SK-N-SH treated with all-trans-retinoic acid at 6 μM for 48 hours (cell line): ENCODE results near the gene OVCA2.

Experiments used
- ATAC-seq: fragments of 200-7000 bp; cut with Tn5 transposase; 3 replicates; pipeline ENCODE4 v1.9.1; 2020; ENCODE audit warnings: mild to moderate bottlenecking, moderate library complexity
- ARNTL ChIP-seq: fragments of 450-650 bp; formaldehyde crosslinking; IDR thresholded peaks from 2 replicates; pipeline ENCODE4 v1.5.0; 2020; ENCODE audit warnings: low read depth, mild to moderate bottlenecking, moderate library complexity, borderline replicate concordance
- BACH2 ChIP-seq: fragments of 250-450 bp; sonication (Bioruptor Pico); IDR thresholded peaks from 2 replicates; pipeline ENCODE4 v1.9.0; 2021; ENCODE audit warnings: mild to moderate bottlenecking, borderline replicate concordance
- CSDC2 ChIP-seq: fragments of 250-450 bp; sonication (Bioruptor Pico); IDR thresholded peaks from 2 replicates; pipeline ENCODE4 v1.5.0; 2020; ENCODE audit warnings: mild to moderate bottlenecking, moderate library complexity
- ESRRG ChIP-seq: fragments of 250-450 bp; sonication (Bioruptor Pico); IDR thresholded peaks from 2 replicates; pipeline ENCODE4 v1.6.1; 2021; ENCODE audit warnings: mild to moderate bottlenecking
- GLIS3 ChIP-seq: fragments of 250-450 bp; sonication (Bioruptor Pico); IDR thresholded peaks from 2 replicates; pipeline ENCODE4 v1.5.0; 2020; ENCODE audit warnings: mild to moderate bottlenecking, moderate library complexity
- ISL1 ChIP-seq: fragments of 250-450 bp; sonication (Bioruptor Pico); IDR thresholded peaks from 2 replicates; pipeline ENCODE4 v2.1.2; 2022; ENCODE audit warnings: mild to moderate bottlenecking, moderate library complexity
- OSR1 ChIP-seq: fragments of 250-450 bp; sonication (Bioruptor Pico); IDR thresholded peaks from 2 replicates; pipeline ENCODE4 v1.8.0; 2022; ENCODE audit warnings: moderate library complexity, mild to moderate bottlenecking, inconsistent platforms
- PPARA ChIP-seq: fragments of 250-450 bp; sonication (Bioruptor Pico); IDR thresholded peaks from 2 replicates; pipeline ENCODE4 v1.5.0; 2020; ENCODE audit warnings: mild to moderate bottlenecking, borderline replicate concordance
- RARB ChIP-seq: fragments of 250-450 bp; sonication (Bioruptor Pico); IDR thresholded peaks from 2 replicates; pipeline ENCODE4 v1.8.0; 2021; ENCODE audit warnings: mild to moderate bottlenecking, moderate library complexity
- SNAI2 ChIP-seq: fragments of 250-450 bp; sonication (Bioruptor Pico); IDR thresholded peaks from 2 replicates; pipeline ENCODE4 v1.5.0; 2020; ENCODE audit warnings: mild to moderate bottlenecking, moderate library complexity
- TCF4 ChIP-seq: fragments of 250-450 bp; sonication (Bioruptor Pico); IDR thresholded peaks from 2 replicates; pipeline ENCODE4 v1.8.0; 2021; ENCODE audit warnings: mild to moderate bottlenecking, moderate library complexity, borderline replicate concordance
- TOX ChIP-seq: fragments of 250-450 bp; sonication (Bioruptor Pico); IDR thresholded peaks from 2 replicates; pipeline ENCODE4 v1.8.0; 2021; ENCODE audit warnings: mild to moderate bottlenecking, moderate library complexity, borderline replicate concordance
- ZC3H10 ChIP-seq: fragments of 250-450 bp; sonication (Bioruptor Pico); IDR thresholded peaks from 2 replicates; pipeline ENCODE4 v1.5.1; 2021; ENCODE audit warnings: mild to moderate bottlenecking, moderate library complexity
- ZFP3 ChIP-seq: fragments of 250-450 bp; sonication (Bioruptor Pico); IDR thresholded peaks from 2 replicates; pipeline ENCODE4 v1.5.0; 2020; ENCODE audit warnings: mild to moderate bottlenecking, moderate library complexity
- ZFP30 ChIP-seq: fragments of 450-650 bp; formaldehyde crosslinking; IDR thresholded peaks from 2 replicates; pipeline ENCODE4 v1.5.0; 2022; ENCODE audit warnings: mild to moderate bottlenecking, moderate library complexity
- ZNF565 ChIP-seq: fragments of 450-650 bp; formaldehyde crosslinking; conservative IDR thresholded peaks from 2 replicates; pipeline ENCODE4 v1.5.0; 2020; ENCODE audit warnings: low read depth, mild to moderate bottlenecking, moderate library complexity
- ZNF70 ChIP-seq: fragments of 450-650 bp; formaldehyde crosslinking; IDR thresholded peaks from 2 replicates; pipeline ENCODE4 v1.5.0; 2020; ENCODE audit warnings: mild to moderate bottlenecking, moderate library complexity
- ZNF8 ChIP-seq: fragments of 450-650 bp; formaldehyde crosslinking; IDR thresholded peaks from 2 replicates; pipeline ENCODE4 v1.5.0; 2020; ENCODE audit warnings: mild to moderate bottlenecking, moderate library complexity
- TF ChIP-seq, protein P1 (sequence below): fragments of 250-450 bp; sonication (Bioruptor Pico); IDR thresholded peaks from 2 replicates; pipeline ENCODE4 v1.5.0; 2020; ENCODE audit warnings: mild to moderate bottlenecking, moderate library complexity
- TF ChIP-seq, protein P2 (sequence below): fragments of 250-450 bp; sonication (Bioruptor Pico); IDR thresholded peaks from 2 replicates; pipeline ENCODE4 v1.5.1; 2021; ENCODE audit warnings: mild to moderate bottlenecking, moderate library complexity
- TF ChIP-seq, protein P3 (sequence below): fragments of 250-450 bp; sonication (Bioruptor Pico); IDR thresholded peaks from 2 replicates; pipeline ENCODE4 v1.5.1; 2020; ENCODE audit warnings: low read depth, mild to moderate bottlenecking, moderate library complexity
- TF ChIP-seq, protein P4 (sequence below): fragments of 250-450 bp; sonication (Bioruptor Pico); IDR thresholded peaks from 2 replicates; pipeline ENCODE4 v1.8.0; 2021; ENCODE audit warnings: low read depth, mild to moderate bottlenecking, moderate library complexity, borderline replicate concordance

OVCA2 gene

DNA sequence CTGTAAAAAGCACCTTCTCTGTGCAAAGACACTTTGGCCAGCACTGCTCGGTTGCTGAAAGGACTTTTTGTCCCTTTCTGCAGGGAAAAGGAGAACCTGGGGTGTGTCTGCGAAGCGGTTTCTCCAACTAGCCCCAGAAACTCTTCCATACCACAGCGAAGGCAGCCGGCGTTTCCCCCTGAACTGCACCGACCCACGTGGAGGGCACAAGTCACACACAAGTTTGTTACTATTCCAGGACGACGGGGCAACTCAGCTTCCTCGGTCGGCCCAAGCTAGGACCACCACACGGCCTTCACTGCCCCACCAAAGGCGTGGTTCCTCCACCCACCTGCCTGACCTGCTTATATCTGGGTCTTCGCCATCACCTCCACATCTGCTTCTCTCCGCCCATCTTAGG lies 18.6 kb upstream of the OVCA2 start (continued):
- TF ChIP-seq ZNF70 (CRISPR knock-in tag) (no peak), ZNF8 (CRISPR knock-in tag) (no peak), ZFP30 (CRISPR knock-in tag) (no peak), ESRRG (CRISPR knock-in tag) (no peak)
- TF ChIP-seq, protein P1, sequence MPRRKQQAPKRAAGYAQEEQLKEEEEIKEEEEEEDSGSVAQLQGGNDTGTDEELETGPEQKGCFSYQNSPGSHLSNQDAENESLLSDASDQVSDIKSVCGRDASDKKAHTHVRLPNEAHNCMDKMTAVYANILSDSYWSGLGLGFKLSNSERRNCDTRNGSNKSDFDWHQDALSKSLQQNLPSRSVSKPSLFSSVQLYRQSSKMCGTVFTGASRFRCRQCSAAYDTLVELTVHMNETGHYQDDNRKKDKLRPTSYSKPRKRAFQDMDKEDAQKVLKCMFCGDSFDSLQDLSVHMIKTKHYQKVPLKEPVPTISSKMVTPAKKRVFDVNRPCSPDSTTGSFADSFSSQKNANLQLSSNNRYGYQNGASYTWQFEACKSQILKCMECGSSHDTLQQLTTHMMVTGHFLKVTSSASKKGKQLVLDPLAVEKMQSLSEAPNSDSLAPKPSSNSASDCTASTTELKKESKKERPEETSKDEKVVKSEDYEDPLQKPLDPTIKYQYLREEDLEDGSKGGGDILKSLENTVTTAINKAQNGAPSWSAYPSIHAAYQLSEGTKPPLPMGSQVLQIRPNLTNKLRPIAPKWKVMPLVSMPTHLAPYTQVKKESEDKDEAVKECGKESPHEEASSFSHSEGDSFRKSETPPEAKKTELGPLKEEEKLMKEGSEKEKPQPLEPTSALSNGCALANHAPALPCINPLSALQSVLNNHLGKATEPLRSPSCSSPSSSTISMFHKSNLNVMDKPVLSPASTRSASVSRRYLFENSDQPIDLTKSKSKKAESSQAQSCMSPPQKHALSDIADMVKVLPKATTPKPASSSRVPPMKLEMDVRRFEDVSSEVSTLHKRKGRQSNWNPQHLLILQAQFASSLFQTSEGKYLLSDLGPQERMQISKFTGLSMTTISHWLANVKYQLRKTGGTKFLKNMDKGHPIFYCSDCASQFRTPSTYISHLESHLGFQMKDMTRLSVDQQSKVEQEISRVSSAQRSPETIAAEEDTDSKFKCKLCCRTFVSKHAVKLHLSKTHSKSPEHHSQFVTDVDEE (CRISPR knock-in tag) = no peak
- TF ChIP-seq, all 23 proteins: peak for 0

DNA sequence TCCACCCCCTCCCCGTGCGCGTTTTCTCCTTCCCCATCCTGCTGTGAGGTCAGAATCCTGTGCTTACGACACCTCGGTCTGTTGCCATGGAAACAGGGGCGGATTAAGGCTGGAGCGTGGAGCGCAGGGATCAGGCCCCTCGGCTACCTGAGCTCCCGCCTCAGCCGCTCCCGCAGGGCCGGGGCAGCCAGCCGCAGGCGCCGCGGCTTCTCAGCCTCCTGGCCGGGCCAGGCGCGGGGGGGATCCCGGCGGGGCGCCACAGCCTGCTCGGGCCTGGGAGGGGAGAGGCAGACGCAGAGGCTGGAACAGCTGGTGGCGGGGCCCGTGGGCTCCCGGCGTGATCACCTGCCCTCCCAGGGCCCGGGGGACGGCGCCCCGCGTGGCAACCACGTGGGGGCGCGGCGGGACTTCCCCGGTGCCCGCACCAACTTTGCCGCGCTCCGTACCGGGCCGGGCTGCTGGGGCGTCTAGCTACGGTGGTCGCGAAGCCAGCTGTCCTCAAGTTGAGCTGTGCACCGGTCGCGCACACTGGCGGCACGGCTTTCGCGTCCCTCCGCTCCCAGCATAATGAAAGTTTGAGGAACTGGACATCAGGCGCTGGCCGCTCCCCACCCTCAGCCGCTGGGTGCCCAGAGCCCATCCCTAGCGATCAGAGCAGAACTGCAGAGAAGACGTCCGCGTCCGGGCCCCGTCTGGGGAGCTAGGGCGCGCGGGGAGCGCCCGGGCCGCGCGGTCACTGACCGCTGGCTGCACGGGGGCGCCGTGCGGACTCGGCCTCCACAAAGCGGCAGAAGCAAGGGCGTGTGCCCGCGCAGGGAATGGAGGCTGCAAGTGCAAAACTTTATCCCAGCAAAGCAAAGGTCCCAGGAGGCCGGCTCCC lies 17.9 kb upstream of the OVCA2 start:
- TF ChIP-seq, protein P2, sequence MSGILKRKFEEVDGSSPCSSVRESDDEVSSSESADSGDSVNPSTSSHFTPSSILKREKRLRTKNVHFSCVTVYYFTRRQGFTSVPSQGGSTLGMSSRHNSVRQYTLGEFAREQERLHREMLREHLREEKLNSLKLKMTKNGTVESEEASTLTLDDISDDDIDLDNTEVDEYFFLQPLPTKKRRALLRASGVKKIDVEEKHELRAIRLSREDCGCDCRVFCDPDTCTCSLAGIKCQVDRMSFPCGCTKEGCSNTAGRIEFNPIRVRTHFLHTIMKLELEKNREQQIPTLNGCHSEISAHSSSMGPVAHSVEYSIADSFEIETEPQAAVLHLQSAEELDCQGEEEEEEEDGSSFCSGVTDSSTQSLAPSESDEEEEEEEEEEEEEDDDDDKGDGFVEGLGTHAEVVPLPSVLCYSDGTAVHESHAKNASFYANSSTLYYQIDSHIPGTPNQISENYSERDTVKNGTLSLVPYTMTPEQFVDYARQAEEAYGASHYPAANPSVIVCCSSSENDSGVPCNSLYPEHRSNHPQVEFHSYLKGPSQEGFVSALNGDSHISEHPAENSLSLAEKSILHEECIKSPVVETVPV (CRISPR knock-in tag) = no peak
- TF ChIP-seq ZFP3 (CRISPR knock-in tag) (no peak), PPARA (CRISPR knock-in tag) (no peak), BACH2 (CRISPR knock-in tag) (no peak), CSDC2 (CRISPR knock-in tag) (no peak), ZFP30 (CRISPR knock-in tag) (no peak), TOX (CRISPR knock-in tag) (no peak), GLIS3 (no peak), ARNTL (no peak), ZNF8 (CRISPR knock-in tag) (no peak), ZC3H10 (no peak), SNAI2 (no peak), OSR1 (CRISPR knock-in tag) (no peak), TCF4 (CRISPR knock-in tag) (no peak)
- TF ChIP-seq, protein P3, sequence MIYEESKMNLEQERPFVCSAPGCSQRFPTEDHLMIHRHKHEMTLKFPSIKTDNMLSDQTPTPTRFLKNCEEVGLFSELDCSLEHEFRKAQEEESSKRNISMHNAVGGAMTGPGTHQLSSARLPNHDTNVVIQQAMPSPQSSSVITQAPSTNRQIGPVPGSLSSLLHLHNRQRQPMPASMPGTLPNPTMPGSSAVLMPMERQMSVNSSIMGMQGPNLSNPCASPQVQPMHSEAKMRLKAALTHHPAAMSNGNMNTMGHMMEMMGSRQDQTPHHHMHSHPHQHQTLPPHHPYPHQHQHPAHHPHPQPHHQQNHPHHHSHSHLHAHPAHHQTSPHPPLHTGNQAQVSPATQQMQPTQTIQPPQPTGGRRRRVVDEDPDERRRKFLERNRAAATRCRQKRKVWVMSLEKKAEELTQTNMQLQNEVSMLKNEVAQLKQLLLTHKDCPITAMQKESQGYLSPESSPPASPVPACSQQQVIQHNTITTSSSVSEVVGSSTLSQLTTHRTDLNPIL (CRISPR knock-in tag) = no peak
- TF ChIP-seq, protein P4, sequence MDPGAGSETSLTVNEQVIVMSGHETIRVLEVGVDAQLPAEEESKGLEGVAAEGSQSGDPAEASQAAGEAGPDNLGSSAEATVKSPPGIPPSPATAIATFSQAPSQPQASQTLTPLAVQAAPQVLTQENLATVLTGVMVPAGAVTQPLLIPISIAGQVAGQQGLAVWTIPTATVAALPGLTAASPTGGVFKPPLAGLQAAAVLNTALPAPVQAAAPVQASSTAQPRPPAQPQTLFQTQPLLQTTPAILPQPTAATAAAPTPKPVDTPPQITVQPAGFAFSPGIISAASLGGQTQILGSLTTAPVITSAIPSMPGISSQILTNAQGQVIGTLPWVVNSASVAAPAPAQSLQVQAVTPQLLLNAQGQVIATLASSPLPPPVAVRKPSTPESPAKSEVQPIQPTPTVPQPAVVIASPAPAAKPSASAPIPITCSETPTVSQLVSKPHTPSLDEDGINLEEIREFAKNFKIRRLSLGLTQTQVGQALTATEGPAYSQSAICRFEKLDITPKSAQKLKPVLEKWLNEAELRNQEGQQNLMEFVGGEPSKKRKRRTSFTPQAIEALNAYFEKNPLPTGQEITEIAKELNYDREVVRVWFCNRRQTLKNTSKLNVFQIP (CRISPR knock-in tag) = no peak
- 0 out of 3 replicates have a peak, but pooled peaks have one; percentile 5 for ATAC-seq

DNA sequence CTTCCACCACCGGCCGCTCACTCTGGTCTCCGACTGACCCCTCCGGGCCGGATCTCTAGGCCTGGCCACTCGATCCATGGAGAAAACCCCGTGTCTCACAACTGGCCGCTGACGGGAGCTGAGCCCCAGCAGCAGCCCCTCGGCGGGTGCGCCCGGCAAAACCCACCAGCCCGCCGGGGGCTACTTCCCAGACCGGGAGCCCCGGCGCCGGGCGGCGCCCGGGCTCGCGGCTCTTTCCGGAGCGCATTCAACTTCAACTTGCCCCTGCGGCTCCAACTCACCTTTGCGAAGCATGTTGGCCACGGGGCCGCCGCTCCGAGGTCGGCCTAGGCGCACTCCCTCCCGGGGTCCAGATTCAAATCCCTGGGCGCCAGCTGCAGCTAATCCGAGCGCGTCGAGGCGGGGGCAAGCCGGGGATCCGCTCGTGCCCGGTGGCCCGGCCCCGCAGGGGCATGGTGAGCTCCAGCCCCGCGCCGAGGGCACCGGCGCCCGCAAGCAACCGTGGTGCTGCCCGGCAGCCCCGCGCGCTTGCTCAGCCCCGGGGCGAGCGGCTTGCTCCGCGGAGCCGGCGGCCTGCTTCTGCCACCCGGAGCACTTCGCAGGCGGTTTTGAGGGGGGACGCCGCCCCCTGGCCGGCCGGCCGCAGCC lies 17.1 kb upstream of the OVCA2 start:
- TF ChIP-seq CSDC2 (CRISPR knock-in tag) (no peak), ZNF70 (CRISPR knock-in tag) (no peak)
- no peak; the same call in 2 of the 3 replicates for ATAC-seq

DNA sequence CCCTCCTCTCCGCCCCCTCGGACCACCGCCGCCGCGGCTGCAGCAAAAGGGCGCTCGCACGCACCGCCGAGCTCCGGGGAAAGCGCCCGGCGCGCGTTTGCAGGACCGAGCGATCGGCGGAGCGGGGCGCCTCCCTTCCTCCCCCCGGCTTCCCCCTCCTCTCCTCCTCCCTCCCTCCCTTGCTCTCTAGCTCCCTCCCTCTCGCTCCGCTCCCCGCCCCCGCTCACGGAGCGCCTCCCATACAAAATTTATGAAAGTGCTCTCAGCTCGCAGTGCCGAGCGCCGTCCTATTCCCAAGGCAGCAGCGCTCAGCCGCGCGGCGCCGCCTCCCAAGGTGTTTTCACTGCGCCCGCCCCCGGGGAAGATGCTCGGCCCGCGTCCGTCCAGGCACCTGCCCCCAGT lies 16.6 kb upstream of the OVCA2 start, which contains the start of gene RTN4RL1:
RTN4RL1 (minus strand) TSS at position 115 of the 402 bp plus-strand sequence. CDS start 469 bp downstream, outside the sequence.
- ATAC-seq = peak; percentile 9; the same call in 2 of the 3 replicates
- TF ChIP-seq BACH2 (CRISPR knock-in tag) (no peak), RARB (CRISPR knock-in tag) (no peak), ESRRG (CRISPR knock-in tag) (no peak), ZC3H10 (no peak), ZFP3 (CRISPR knock-in tag) (no peak), TCF4 (CRISPR knock-in tag) (no peak), ZNF565 (no peak), PPARA (CRISPR knock-in tag) (no peak), GLIS3 (no peak), TOX (CRISPR knock-in tag) (no peak), ZFP30 (CRISPR knock-in tag) (no peak), ISL1 (no peak), OSR1 (CRISPR knock-in tag) (no peak)
- TF ChIP-seq, protein P1 (CRISPR knock-in tag) = no peak
- TF ChIP-seq, protein P3 (CRISPR knock-in tag) = no peak
